GM12878 (cell line): ENCODE data around the gene SYPL2. TPM values are rescaled to one million over a fixed set of nuclear protein-coding genes. Genes with fewer than 3 reads are reported as not detected.

ENCODE experiments used
- ATF2 ChIP-seq: IDR thresholded peaks from 2 replicates; pipeline ENCODE4 v1.6.1; 2012; ENCODE audit warnings: low read length, inconsistent platforms
- BCL11A ChIP-seq: IDR thresholded peaks from 2 replicates; pipeline ENCODE4 v1.6.1; 2011; ENCODE audit warnings: low read depth, low read length
- BMI1 ChIP-seq: fragments of 450-650 bp; IDR thresholded peaks from 2 replicates; pipeline ENCODE4 v1.6.1; 2016; ENCODE audit warnings: mild to moderate bottlenecking, moderate library complexity, borderline replicate concordance
- CTCF ChIP-seq, 3 experiments: IDR thresholded peaks in 2 of 3; conservative IDR thresholded peaks in 1 of 3; 2 replicates each; pipeline ENCODE4 v1.5.1; 2011; ENCODE audit warnings: low read depth in 3 of 3, low read length in 3 of 3, mild to moderate bottlenecking in 3 of 3, control low read depth in 2 of 3, moderate library complexity in 2 of 3, inconsistent platforms in 1 of 3, mixed read lengths in 1 of 3; ENCODE audit not compliant: control insufficient read depth in 2 of 3, insufficient read depth in 1 of 3; ENCODE audit errors: extremely low read depth in 1 of 3
- EED ChIP-seq: sonication (generic); IDR thresholded peaks from 2 replicates; pipeline ENCODE4 v1.6.1; 2016; ENCODE audit warnings: antibody characterized with exemption, low read depth
- EGR1 ChIP-seq, 2 experiments: IDR thresholded peaks; 1 replicate in 1 of 2; 2 replicates in 1 of 2; pipeline ENCODE4 v1.6.1; 2011 to 2012; ENCODE audit warnings: low read depth in 2 of 2, low read length in 2 of 2, borderline replicate concordance in 1 of 2, mild to moderate bottlenecking in 1 of 2, moderate library complexity in 1 of 2
- FOXM1 ChIP-seq: IDR thresholded peaks from 2 replicates; pipeline ENCODE4 v1.6.1; 2012; ENCODE audit warnings: low read depth, mild to moderate bottlenecking, inconsistent platforms, low read length, moderate library complexity
- JUNB ChIP-seq: IDR thresholded peaks from 2 replicates; pipeline ENCODE4 v1.6.1; 2016; ENCODE audit warnings: antibody characterized with exemption, mild to moderate bottlenecking
- LARP7 ChIP-seq: fragments of 450-650 bp; IDR thresholded peaks from 2 replicates; pipeline ENCODE4 v1.6.1; 2017; ENCODE audit warnings: mild to moderate bottlenecking
- NR2F1 ChIP-seq: fragments of 450-650 bp; conservative IDR thresholded peaks from 2 replicates; pipeline ENCODE4 v1.6.1; 2017; ENCODE audit warnings: mild to moderate bottlenecking
- POU2F2 ChIP-seq: IDR thresholded peaks from 3 replicates; pipeline ENCODE4 v1.6.1; 2011; ENCODE audit warnings: low read depth, mild to moderate bottlenecking, low read length, borderline replicate concordance
- PRDM15 ChIP-seq: fragments of 450-650 bp; formaldehyde crosslinking; IDR thresholded peaks from 2 replicates; pipeline ENCODE4 v1.4.0; 2020; ENCODE audit warnings: mild to moderate bottlenecking, moderate library complexity
- RAD51 ChIP-seq: fragments of 450-650 bp; IDR thresholded peaks from 2 replicates; pipeline ENCODE4 v1.6.1; 2016; ENCODE audit warnings: moderate library complexity, mild to moderate bottlenecking, inconsistent platforms
- RB1 ChIP-seq: fragments of 450-650 bp; formaldehyde crosslinking; IDR thresholded peaks from 2 replicates; pipeline ENCODE4 v1.6.1; 2017; ENCODE audit warnings: mild to moderate bottlenecking, borderline replicate concordance
- RELA ChIP-seq: fragments of 450-650 bp; IDR thresholded peaks from 2 replicates; pipeline ENCODE4 v1.8.0; 2014; ENCODE audit warnings: borderline replicate concordance; ENCODE audit not compliant: partially characterized antibody
- REST ChIP-seq: IDR thresholded peaks from 2 replicates; pipeline ENCODE4 v1.6.1; 2012; ENCODE audit warnings: mild to moderate bottlenecking, low read depth, low read length
- RUNX3 ChIP-seq: IDR thresholded peaks from 2 replicates; pipeline ENCODE4 v1.6.1; 2012; ENCODE audit warnings: low read length, inconsistent platforms
- SMAD5 ChIP-seq: IDR thresholded peaks from 2 replicates; pipeline ENCODE4 v1.6.1; 2016; ENCODE audit warnings: antibody characterized with exemption, low read depth
- SRF ChIP-seq, 2 experiments: IDR thresholded peaks; 2 replicates each; pipeline ENCODE4 v1.6.1; 2011; ENCODE audit warnings: low read depth in 2 of 2, low read length in 2 of 2, mild to moderate bottlenecking in 1 of 2, moderate library complexity in 1 of 2
- SUPT20H ChIP-seq: IDR thresholded peaks from 2 replicates; pipeline ENCODE4 v1.6.1; 2011; ENCODE audit warnings: low read depth, mild to moderate bottlenecking, low read length, moderate library complexity, borderline replicate concordance; ENCODE audit not compliant: control insufficient read depth
- TCF3 ChIP-seq: IDR thresholded peaks from 2 replicates; pipeline ENCODE4 v1.6.1; 2012; ENCODE audit warnings: low read depth, mild to moderate bottlenecking, low read length, borderline replicate concordance; ENCODE audit not compliant: insufficient read depth
- polyA plus RNA-seq, 11 experiments: library from polyadenylated mRNA; depleted of rRNA in 4 of 11; unstranded in 6 of 11; stranded (reverse) in 5 of 11; fragments of >200 nt; fragmentation: Nextera tagmentation in 4 of 11; fragmentation: Illumina TruSeq in 1 of 11; extraction: Ambion mirVana in 4 of 11; extraction: Trizol in 1 of 11; gene quantifications; 1 replicate in 1 of 11; 2 replicates in 10 of 11; pipeline versions ENCODE4 v1.2.1 to v1.2.3, GENCODE V29; 2011 to 2016; ENCODE audit warnings: inconsistent platforms in 2 of 11, missing spikeins in 2 of 11, low read depth in 1 of 11
- total RNA-seq, 4 experiments: library from RNA; depleted of rRNA in 3 of 4; stranded (reverse); fragments of >200 nt in 3 of 4; fragmentation: Illumina TruSeq in 1 of 4; extraction: Trizol in 1 of 4; gene quantifications; 2 replicates each; pipeline versions ENCODE4 v1.2.1 to v1.2.3, GENCODE V29; 2013 to 2021

SYPL2 gene
- total and polyA plus RNA-seq, 10 of the 15 experiments (the other 5 are each of a cell fraction or from before 2014, with no cell fraction given): 0.04 to 0.11 (median 0.06) TPM; not detected in 3

- TF ChIP-seq SMAD5 (no peak), JUNB (no peak), NR2F1 (no peak), BCL11A (peak; percentile 49; the same call in 1 of the 2 replicates), EED (no peak), FOXM1 (no peak), SUPT20H (no peak), CTCF (IDR thresholded peaks at IDR 0.05 in 2 of 3, conservative IDR thresholded peaks at IDR 0.05 in 1 of 3; ENCODE audit: control insufficient read depth in 2 of 3, extremely low read depth in 1 of 3, insufficient read depth in 1 of 3, low read depth in 3 of 3, low read length in 3 of 3) (no peak), ATF2 (no peak), RAD51 (no peak), EGR1 (IDR thresholded peaks at IDR 0.05; ENCODE audit: borderline replicate concordance in 1 of 2, low read depth in 2 of 2, low read length in 2 of 2) (no peak), BMI1 (no peak), POU2F2 (no peak), RUNX3 (peak; percentile 17; the same call in 1 of the 2 replicates), RELA (no peak), PRDM15 (no peak), TCF3 (no peak), RB1 (no peak), LARP7 (no peak), SRF (IDR thresholded peaks at IDR 0.05; ENCODE audit: low read depth in 2 of 2, low read length in 2 of 2) (no peak), REST (no peak)
Measured at GRCh38 chr1:109513110-109513710, 46.9 kb downstream of the SYPL2 start (continued).
